Measurements from ENCODE around the gene ADAMTS2.

Gene ADAMTS2

DNA sequence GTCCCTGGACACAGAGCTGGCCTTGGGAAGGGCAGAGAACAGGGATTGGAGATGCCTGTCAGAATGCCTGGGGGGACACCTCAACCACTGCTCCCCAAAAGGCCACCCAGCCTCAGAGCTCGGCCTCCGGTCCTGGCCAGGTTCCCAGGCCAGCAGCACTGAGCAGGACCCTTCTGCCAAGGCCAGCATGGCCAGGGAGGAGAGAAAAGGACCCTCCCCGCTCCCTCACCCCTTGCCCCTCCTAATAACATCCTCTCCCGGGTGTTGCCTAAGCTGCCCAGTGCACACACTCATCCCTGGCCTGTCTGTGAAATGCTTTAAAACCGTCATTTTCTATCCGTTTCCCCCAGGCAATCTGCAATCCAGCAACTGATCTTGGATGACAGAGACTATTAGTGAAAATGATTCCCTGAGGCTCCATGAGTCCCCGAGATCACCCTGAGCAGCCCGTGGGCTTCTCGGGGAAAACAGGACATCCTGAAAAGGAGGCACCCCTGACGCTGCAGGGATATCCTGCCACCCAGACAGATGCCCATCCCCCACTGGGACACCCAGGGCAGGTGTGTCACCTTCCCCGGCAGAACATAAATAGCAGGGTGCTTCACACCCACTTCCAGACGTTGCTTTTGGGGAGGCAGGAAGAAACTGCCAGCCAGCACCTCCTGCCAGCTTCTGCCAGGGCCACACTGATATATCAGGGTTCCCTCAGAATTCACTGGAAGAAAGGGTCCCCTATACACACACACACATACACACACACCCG, 75.3 kb downstream of the ADAMTS2 start:
- no peak overlapping the region for H2AFZ ChIP-seq
- no peak overlapping the region for H3K4me3 ChIP-seq (ENCODE audit: low read depth, low read length)
- no peak overlapping the region for H3K27ac ChIP-seq

DNA sequence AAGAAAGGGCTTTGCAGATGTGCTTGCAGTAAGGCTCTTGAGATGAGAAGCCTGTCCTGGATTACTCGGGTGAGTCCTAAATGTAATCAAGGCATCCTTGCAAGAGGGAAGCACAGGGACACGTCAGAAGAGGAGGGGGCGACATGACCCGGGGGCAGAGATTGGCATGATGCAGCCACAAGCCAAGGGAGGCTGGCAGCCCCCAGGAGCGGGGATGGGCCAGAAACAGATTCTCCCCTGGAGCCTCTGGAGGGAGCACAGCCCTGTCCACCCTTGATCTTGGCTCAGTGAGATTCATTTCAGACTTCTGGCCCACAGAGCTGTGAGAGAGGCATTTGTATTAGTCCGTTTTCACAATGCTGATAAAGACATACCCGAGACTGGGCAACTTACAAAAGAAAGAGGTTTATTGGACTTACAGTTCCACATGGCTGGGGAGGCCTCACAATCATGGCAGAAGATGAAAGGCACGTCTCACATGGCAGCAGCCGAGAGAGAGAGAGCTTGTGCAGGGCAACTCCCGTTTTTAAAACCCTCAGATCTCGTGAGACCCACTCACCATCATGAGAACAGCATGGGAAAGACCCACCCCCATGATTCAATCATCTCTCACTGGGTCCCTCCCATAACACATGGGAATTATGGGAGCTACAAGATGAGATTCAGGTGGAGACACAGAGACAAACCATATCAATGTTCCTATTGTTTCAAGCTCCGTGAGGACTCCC, 76.1 kb downstream of the ADAMTS2 start:
- H2AFZ ChIP-seq = no peak overlapping the region
- H3K9ac ChIP-seq = no peak overlapping the region
- no peaks in the 10 kb centered on the region for H3K36me3 ChIP-seq (ENCODE audit: control insufficient read depth, insufficient read depth, low read length)
- H3K4me1 ChIP-seq = no peaks in the 10 kb centered on the region
- no peak overlapping the region for H3K4me3 ChIP-seq (ENCODE audit: low read depth, low read length)
- H3K27me3 ChIP-seq (ENCODE audit: control insufficient read depth, insufficient read depth, low read length) = no peaks in the 10 kb centered on the region
- no peaks in the 10 kb centered on the region for H3K9me3 ChIP-seq (ENCODE audit: control insufficient read depth, low read length)
- TF ChIP-seq, protein P1, sequence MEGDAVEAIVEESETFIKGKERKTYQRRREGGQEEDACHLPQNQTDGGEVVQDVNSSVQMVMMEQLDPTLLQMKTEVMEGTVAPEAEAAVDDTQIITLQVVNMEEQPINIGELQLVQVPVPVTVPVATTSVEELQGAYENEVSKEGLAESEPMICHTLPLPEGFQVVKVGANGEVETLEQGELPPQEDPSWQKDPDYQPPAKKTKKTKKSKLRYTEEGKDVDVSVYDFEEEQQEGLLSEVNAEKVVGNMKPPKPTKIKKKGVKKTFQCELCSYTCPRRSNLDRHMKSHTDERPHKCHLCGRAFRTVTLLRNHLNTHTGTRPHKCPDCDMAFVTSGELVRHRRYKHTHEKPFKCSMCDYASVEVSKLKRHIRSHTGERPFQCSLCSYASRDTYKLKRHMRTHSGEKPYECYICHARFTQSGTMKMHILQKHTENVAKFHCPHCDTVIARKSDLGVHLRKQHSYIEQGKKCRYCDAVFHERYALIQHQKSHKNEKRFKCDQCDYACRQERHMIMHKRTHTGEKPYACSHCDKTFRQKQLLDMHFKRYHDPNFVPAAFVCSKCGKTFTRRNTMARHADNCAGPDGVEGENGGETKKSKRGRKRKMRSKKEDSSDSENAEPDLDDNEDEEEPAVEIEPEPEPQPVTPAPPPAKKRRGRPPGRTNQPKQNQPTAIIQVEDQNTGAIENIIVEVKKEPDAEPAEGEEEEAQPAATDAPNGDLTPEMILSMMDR (IDR thresholded peaks at IDR 0.05) = no peak
- H3K27ac ChIP-seq = no peak overlapping the region
- no peak overlapping the region for H3K4me2 ChIP-seq (ENCODE audit: low read length)
- H3K79me2 ChIP-seq = no peaks in the 10 kb centered on the region

More for the DNA sequence above, 75.3 kb downstream of the ADAMTS2 start:
- no peaks in the 10 kb centered on the region for H3K79me2 ChIP-seq
- H3K36me3 ChIP-seq (ENCODE audit: control insufficient read depth, insufficient read depth, low read length) = no peaks in the 10 kb centered on the region
- TF ChIP-seq, protein P1 (IDR thresholded peaks at IDR 0.05) = no peak
- H3K4me1 ChIP-seq = no peaks in the 10 kb centered on the region
- no peak overlapping the region for H3K4me2 ChIP-seq (ENCODE audit: low read length)
- H3K9me3 ChIP-seq (ENCODE audit: control insufficient read depth, low read length) = no peaks in the 10 kb centered on the region
- no peak overlapping the region for H3K9ac ChIP-seq
- no peaks in the 10 kb centered on the region for H3K27me3 ChIP-seq (ENCODE audit: control insufficient read depth, insufficient read depth, low read length)

GRCh38 chr5:179268399-179268952, 76.8 kb downstream of the ADAMTS2 start:
- no peaks in the 10 kb centered on the region for H3K27me3 ChIP-seq (ENCODE audit: control insufficient read depth, insufficient read depth, low read length)
- H2AFZ ChIP-seq = no peak overlapping the region
- H3K4me3 ChIP-seq (ENCODE audit: low read depth, low read length) = no peak overlapping the region
- TF ChIP-seq, protein P1 (IDR thresholded peaks at IDR 0.05) = no peak
- H3K9me3 ChIP-seq (ENCODE audit: control insufficient read depth, low read length) = no peaks in the 10 kb centered on the region
- no peaks in the 10 kb centered on the region for H3K36me3 ChIP-seq (ENCODE audit: control insufficient read depth, insufficient read depth, low read length)
- H3K79me2 ChIP-seq = no peaks in the 10 kb centered on the region
- H3K4me2 ChIP-seq (ENCODE audit: low read length) = no peak overlapping the region
- no peaks in the 10 kb centered on the region for H3K4me1 ChIP-seq
- H3K9ac ChIP-seq = no peak overlapping the region
- no peak overlapping the region for H3K27ac ChIP-seq

- no peaks in the 10 kb centered on the region for H3K27me3 ChIP-seq (ENCODE audit: control insufficient read depth, insufficient read depth, low read length)
- TF ChIP-seq, protein P1 (IDR thresholded peaks at IDR 0.05) = no peak
- H3K4me1 ChIP-seq = no peaks in the 10 kb centered on the region
Observed at GRCh38 chr5:179267671-179268083, 77.6 kb downstream of the ADAMTS2 start.

More at GRCh38 chr5:179267671-179268083, 77.6 kb downstream of the ADAMTS2 start:
- H3K27ac ChIP-seq = no peak overlapping the region
- no peak overlapping the region for H2AFZ ChIP-seq
- no peaks in the 10 kb centered on the region for H3K79me2 ChIP-seq
- no peak overlapping the region for H3K4me2 ChIP-seq (ENCODE audit: low read length)
- no peaks in the 10 kb centered on the region for H3K9me3 ChIP-seq (ENCODE audit: control insufficient read depth, low read length)
- H3K9ac ChIP-seq = no peak overlapping the region
- no peak overlapping the region for H3K4me3 ChIP-seq (ENCODE audit: low read depth, low read length)
- no peaks in the 10 kb centered on the region for H3K36me3 ChIP-seq (ENCODE audit: control insufficient read depth, insufficient read depth, low read length)
